Fibroblast of lung (primary cell): ENCODE results near the gene RBBP8.

Source experiments
- CTCF ChIP-seq, 2 donors: IDR thresholded peaks in 1 of 2; conservative IDR thresholded peaks in 1 of 2; 1 replicate in 1 of 2; 2 replicates in 1 of 2; pipeline ENCODE4 v1.5.1; 2011 to 2012; ENCODE audit warnings: low read length in 2 of 2, control low read depth in 1 of 2, inconsistent platforms in 1 of 2, low read depth in 1 of 2, mild to moderate bottlenecking in 1 of 2
- EZH2 ChIP-seq: IDR thresholded peaks from 2 replicates; pipeline ENCODE4 v1.5.1; 2012; ENCODE audit warnings: low read length, control low read depth, mild to moderate bottlenecking; ENCODE audit errors: missing control alignments

GRCh38 chr18:23058746-23059415 lies 125.8 kb downstream of the RBBP8 start:
- no peak for TF ChIP-seq CTCF (conservative IDR thresholded peaks at IDR 0.05 in 1 of 2, IDR thresholded peaks at IDR 0.05 in 1 of 2; ENCODE audit: low read depth in 1 of 2, low read length in 2 of 2)
- TF ChIP-seq EZH2 = no peak
